Measurements from ENCODE around the gene DOCK9.

DNA sequence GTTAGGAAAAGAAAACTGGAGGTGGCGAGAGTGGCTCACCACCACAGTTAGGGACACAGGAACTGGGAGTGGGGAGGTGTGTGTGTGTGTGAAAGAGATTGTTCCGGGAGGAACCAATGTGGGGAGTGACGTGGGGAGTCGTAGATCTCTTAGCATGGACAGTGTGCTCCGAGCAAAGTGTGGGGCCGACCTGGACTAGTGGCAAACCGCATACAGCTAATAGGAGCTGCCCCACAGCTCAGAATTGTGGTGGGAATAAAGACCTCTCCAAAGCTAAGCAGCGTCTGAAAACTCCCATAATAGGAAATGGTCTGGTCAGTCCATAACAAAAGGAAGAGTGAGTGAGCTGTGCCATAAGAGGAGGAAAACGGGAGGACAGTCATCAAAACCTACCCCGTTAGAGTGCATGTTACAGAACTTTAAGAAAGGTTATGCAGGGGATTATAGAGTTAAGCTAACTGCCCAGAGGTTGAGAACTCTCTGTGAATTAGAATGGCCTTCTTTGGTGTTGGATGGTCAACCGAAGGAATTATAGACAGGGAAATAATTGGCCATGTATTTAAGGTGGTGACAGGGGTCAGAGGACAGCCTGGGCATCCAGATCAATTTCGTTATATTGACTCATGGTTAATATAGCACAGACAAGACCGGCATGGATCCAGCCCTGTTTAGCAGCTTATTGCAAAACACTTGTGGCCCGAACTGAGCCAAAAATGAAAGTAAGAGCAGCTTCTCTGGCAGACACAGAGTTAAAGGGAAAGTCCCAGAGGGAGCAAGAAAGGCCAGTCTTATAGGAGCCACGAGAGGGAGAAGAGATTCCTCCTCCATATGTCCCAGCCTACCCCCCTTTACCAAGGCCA lies 216.5 kb downstream of the DOCK9 start:
- TF ChIP-seq, protein P1, sequence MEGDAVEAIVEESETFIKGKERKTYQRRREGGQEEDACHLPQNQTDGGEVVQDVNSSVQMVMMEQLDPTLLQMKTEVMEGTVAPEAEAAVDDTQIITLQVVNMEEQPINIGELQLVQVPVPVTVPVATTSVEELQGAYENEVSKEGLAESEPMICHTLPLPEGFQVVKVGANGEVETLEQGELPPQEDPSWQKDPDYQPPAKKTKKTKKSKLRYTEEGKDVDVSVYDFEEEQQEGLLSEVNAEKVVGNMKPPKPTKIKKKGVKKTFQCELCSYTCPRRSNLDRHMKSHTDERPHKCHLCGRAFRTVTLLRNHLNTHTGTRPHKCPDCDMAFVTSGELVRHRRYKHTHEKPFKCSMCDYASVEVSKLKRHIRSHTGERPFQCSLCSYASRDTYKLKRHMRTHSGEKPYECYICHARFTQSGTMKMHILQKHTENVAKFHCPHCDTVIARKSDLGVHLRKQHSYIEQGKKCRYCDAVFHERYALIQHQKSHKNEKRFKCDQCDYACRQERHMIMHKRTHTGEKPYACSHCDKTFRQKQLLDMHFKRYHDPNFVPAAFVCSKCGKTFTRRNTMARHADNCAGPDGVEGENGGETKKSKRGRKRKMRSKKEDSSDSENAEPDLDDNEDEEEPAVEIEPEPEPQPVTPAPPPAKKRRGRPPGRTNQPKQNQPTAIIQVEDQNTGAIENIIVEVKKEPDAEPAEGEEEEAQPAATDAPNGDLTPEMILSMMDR (conservative IDR thresholded peaks at IDR 0.05 in 1 of 2, IDR thresholded peaks at IDR 0.05 in 1 of 2; ENCODE audit: extremely low read depth in 1 of 2, insufficient read depth in 1 of 2, low read depth in 1 of 2, low read length in 2 of 2), result no peak
- TF ChIP-seq EZH2 (IDR thresholded peaks at IDR 0.05; ENCODE audit: borderline replicate concordance, low read length), result no peak

All from mammary epithelial cell (primary cell).